ENCODE data around the gene HES5. TPM values are rescaled to one million over a fixed set of nuclear protein-coding genes. Genes with fewer than 3 reads are reported as not detected.

The HES5 gene
- total and polyA plus RNA-seq, 2 experiments from 2014 or later: 0.16 to 0.21 TPM

DNA sequence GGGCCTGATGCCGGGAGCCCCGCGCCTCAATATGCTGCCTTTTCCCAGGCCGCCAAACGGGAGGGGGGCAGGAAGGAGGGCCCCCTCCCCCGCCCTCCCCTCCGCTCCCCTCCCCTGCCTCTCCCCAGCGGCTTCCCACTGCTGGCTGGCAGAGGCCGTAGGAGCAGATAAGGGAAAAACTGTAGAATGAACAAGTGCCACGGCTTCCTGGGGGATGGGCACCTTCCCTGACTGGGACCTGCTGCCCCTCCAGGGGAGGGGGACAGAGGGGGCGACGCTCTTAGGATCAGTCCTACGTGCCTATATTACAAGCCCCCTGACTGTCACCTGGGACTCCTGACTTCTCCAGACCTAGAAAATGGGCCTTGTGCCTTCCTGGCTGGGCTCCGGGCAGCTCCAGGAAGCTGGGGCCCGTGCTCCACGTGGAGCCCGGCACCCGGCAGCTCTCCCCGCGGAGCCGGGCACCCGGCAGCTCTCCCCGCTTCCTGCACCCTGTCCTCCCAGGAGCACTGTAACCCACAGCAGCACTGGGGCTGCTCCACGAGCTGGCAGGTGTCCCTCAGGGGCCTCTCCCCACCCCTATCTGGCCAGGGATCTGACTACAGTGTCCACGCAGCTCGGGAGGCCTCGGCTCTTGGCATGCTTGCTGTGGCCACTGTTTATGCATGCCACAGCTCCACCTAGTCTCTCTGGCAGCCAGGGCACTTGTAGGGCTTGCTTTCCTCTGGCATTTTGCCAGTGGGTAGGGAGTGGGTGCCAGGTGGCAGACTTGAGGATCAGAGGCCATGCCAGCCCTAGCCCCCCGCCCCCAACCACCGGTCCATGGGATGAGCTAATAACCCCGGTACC is 674 bp upstream of the HES5 start:
- Histone ChIP-seq H3K9me2 (ENCODE audit: insufficient read depth) (no peaks in the 10 kb centered on the region), H3K4me1 (ENCODE audit: insufficient read depth) (peaks cover 14% of the 10 kb centered on the region), H3K79me2 (replicated peaks; ENCODE audit: insufficient read depth) (peaks cover 2% of the 10 kb centered on the region), H3K27me3 (ENCODE audit: insufficient read depth) (peaks cover 62% of the 10 kb centered on the region), H3K4me3 (peak overlapping the region; percentile 57), H3K36me3 (ENCODE audit: insufficient read depth) (no peaks in the 10 kb centered on the region), H3K27ac (ENCODE audit: low read depth) (no peak overlapping the region), H3K4me2 (peak overlapping the region; percentile 87; the same call in 1 of the 2 replicates), H2AFZ (no peak overlapping the region), H3F3A (replicated peaks; ENCODE audit: low read depth) (no peaks in the 10 kb centered on the region), H4K20me1 (replicated peaks; ENCODE audit: insufficient read depth) (peaks cover 2% of the 10 kb centered on the region; the same call in 1 of the 2 replicates)
- Mint-ChIP-seq H3K27ac (no peak overlapping the region), H3K27me3 (ENCODE audit: insufficient read depth, low read depth, poor library complexity) (peaks cover 62% of the 10 kb centered on the region), H3K4me1 (peaks cover 25% of the 10 kb centered on the region), H3K36me3 (ENCODE audit: low read depth) (no peaks in the 10 kb centered on the region), H3K4me3 (no peak overlapping the region; the same call in 2 of the 3 replicates), H3K9me3 (no peaks in the 10 kb centered on the region)
- ATAC-seq: no peak
- DNase-seq (ENCODE audit: low spot score): no peak
- TF ChIP-seq CREB1 (CRISPR knock-in tag; IDR thresholded peaks at IDR 0.05; ENCODE audit: low read depth) (no peak), EZH2 (IDR thresholded peaks at IDR 0.05; ENCODE audit: low read depth, unreplicated experiment) (no peak), POLR2AphosphoS5 (IDR thresholded peaks at IDR 0.05; ENCODE audit: low read depth) (no peak)
- TF ChIP-seq, protein P1, sequence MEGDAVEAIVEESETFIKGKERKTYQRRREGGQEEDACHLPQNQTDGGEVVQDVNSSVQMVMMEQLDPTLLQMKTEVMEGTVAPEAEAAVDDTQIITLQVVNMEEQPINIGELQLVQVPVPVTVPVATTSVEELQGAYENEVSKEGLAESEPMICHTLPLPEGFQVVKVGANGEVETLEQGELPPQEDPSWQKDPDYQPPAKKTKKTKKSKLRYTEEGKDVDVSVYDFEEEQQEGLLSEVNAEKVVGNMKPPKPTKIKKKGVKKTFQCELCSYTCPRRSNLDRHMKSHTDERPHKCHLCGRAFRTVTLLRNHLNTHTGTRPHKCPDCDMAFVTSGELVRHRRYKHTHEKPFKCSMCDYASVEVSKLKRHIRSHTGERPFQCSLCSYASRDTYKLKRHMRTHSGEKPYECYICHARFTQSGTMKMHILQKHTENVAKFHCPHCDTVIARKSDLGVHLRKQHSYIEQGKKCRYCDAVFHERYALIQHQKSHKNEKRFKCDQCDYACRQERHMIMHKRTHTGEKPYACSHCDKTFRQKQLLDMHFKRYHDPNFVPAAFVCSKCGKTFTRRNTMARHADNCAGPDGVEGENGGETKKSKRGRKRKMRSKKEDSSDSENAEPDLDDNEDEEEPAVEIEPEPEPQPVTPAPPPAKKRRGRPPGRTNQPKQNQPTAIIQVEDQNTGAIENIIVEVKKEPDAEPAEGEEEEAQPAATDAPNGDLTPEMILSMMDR (conservative IDR thresholded peaks at IDR 0.05; ENCODE audit: low read depth in 2 of 2): no peak
- TF ChIP-seq, protein P2, sequence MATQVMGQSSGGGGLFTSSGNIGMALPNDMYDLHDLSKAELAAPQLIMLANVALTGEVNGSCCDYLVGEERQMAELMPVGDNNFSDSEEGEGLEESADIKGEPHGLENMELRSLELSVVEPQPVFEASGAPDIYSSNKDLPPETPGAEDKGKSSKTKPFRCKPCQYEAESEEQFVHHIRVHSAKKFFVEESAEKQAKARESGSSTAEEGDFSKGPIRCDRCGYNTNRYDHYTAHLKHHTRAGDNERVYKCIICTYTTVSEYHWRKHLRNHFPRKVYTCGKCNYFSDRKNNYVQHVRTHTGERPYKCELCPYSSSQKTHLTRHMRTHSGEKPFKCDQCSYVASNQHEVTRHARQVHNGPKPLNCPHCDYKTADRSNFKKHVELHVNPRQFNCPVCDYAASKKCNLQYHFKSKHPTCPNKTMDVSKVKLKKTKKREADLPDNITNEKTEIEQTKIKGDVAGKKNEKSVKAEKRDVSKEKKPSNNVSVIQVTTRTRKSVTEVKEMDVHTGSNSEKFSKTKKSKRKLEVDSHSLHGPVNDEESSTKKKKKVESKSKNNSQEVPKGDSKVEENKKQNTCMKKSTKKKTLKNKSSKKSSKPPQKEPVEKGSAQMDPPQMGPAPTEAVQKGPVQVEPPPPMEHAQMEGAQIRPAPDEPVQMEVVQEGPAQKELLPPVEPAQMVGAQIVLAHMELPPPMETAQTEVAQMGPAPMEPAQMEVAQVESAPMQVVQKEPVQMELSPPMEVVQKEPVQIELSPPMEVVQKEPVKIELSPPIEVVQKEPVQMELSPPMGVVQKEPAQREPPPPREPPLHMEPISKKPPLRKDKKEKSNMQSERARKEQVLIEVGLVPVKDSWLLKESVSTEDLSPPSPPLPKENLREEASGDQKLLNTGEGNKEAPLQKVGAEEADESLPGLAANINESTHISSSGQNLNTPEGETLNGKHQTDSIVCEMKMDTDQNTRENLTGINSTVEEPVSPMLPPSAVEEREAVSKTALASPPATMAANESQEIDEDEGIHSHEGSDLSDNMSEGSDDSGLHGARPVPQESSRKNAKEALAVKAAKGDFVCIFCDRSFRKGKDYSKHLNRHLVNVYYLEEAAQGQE (IDR thresholded peaks at IDR 0.05; ENCODE audit: unreplicated experiment): no peak

DNA sequence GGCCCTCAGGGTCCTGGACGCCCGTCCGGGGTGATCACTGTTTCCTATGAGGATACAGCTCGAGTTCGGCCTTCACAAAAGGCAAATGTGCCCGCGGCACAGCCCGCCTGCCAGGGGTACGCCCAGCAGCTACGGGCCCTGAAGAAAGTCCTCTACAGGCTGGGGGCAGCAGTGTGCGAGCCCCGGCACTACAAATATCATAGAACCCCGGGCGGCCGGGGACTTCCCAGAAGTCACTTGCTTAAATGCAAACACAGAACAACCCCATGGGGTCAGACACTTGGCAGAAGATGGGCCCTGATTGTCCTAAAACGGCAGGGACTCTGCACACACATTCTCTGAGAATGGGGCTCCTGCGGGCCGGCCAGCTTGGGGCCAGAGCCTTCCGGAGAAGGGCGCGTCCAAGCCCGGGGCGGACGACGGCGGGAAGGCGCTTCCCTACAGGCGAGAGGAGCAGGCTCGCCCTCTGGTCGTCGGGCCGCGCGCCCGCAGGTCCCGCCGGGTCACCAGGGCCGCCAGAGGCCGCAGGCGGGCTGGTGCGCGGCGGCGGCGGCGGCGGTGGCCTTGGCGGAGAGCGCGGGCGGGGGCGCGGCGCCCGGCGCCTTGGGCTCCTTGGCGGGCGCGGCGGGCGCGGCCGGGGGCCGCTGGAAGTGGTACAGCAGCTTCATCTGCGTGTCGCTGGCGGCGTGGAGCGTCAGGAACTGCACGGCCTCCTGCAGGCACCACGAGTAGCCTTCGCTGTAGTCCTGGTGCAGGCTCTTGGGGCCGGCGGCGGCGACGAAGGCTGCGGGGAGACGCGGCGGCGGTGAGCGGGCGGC is 888 bp downstream of the HES5 start:
- Histone ChIP-seq H2AFZ (no peak overlapping the region; the same call in 1 of the 2 replicates), H3F3A (replicated peaks; ENCODE audit: low read depth) (no peaks in the 10 kb centered on the region), H3K79me2 (replicated peaks; ENCODE audit: insufficient read depth) (peaks cover 18% of the 10 kb centered on the region), H4K20me1 (replicated peaks; ENCODE audit: insufficient read depth) (peaks cover 17% of the 10 kb centered on the region), H3K9me2 (ENCODE audit: insufficient read depth) (no peaks in the 10 kb centered on the region), H3K4me2 (peak overlapping the region; percentile 87), H3K27ac (ENCODE audit: low read depth) (no peak overlapping the region), H3K4me3 (peak overlapping the region; percentile 57), H3K27me3 (ENCODE audit: insufficient read depth) (peaks cover 55% of the 10 kb centered on the region), H3K4me1 (ENCODE audit: insufficient read depth) (peaks cover 15% of the 10 kb centered on the region), H3K36me3 (ENCODE audit: insufficient read depth) (no peaks in the 10 kb centered on the region)
- Mint-ChIP-seq H3K4me3 (peak overlapping the region; percentile 55), H3K27me3 (ENCODE audit: insufficient read depth, low read depth, poor library complexity) (peaks cover 61% of the 10 kb centered on the region), H3K27ac (no peak overlapping the region), H3K4me1 (peaks cover 28% of the 10 kb centered on the region), H3K9me3 (no peaks in the 10 kb centered on the region), H3K36me3 (ENCODE audit: low read depth) (no peaks in the 10 kb centered on the region; the same call in 2 of the 3 replicates)
- peak; percentile 76 for DNase-seq (ENCODE audit: low spot score)
- peak; percentile 32 for ATAC-seq
- TF ChIP-seq EZH2 (IDR thresholded peaks at IDR 0.05; ENCODE audit: low read depth, unreplicated experiment) (no peak), CREB1 (CRISPR knock-in tag; IDR thresholded peaks at IDR 0.05; ENCODE audit: low read depth) (no peak), STAT1 (IDR thresholded peaks at IDR 0.05; ENCODE audit: unreplicated experiment) (no peak), NANOG (IDR thresholded peaks at IDR 0.05; ENCODE audit: borderline replicate concordance) (no peak), EZH2phosphoT487 (IDR thresholded peaks at IDR 0.05; ENCODE audit: unreplicated experiment) (no peak), JUNB (IDR thresholded peaks at IDR 0.05; ENCODE audit: unreplicated experiment) (no peak)
- TF ChIP-seq, protein P1 (conservative IDR thresholded peaks at IDR 0.05; ENCODE audit: low read depth in 2 of 2): no peak; a peak in 1 of 4 replicates
- TF ChIP-seq, protein P2 (IDR thresholded peaks at IDR 0.05; ENCODE audit: unreplicated experiment): no peak
